Measurements from ENCODE around the gene LLGL1. TPM values are rescaled to one million over a fixed set of nuclear protein-coding genes. Genes with fewer than 3 reads are reported as not detected.

LLGL1 gene
- total RNA-seq, 6 experiments from 2014 or later: 38.0 to 50.8 (median 41.0) TPM

DNA sequence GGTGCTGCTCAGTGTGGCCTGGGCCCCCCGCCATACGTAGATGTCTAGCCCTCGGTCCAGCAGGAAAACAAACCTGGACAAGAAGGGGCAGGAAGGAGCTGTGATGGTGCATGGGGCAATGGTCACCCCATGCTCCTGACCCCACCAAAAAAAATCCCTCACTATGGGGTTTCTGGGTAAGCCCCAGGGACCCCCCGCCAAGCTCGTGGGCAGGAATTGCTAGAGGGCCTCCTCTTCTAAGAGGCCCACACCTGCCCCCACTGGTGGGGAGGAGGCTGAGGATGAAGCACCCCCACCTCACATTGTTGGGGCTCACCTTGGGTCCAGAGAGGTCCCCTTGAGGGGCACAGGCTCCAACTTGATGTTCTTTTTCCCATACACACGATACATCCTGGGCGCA, 23.4 kb downstream of the LLGL1 start:
- H3K27me3 Mint-ChIP-seq (ENCODE audit: insufficient read depth): peaks cover 10% of the 10 kb centered on the region
- DNase-seq: no peak
- TF ChIP-seq CTCF (IDR thresholded peaks at IDR 0.05): no peak
- no peak overlapping the region; the same call in 1 of the 2 replicates for H3K27ac Mint-ChIP-seq
- H3K9me3 Mint-ChIP-seq: no peaks in the 10 kb centered on the region
- H3K36me3 Mint-ChIP-seq (ENCODE audit: low read depth): peaks cover 31% of the 10 kb centered on the region
- H3K4me3 Mint-ChIP-seq: no peak overlapping the region
- H3K4me1 Mint-ChIP-seq (ENCODE audit: low read depth): peaks cover 15% of the 10 kb centered on the region

GRCh38 chr17:18250259-18250658, 24.8 kb downstream of the LLGL1 start:
- DNase-seq: no peak
- H3K27ac Mint-ChIP-seq: no peak overlapping the region
- H3K27me3 Mint-ChIP-seq (ENCODE audit: insufficient read depth): peaks cover 10% of the 10 kb centered on the region
- H3K4me3 Mint-ChIP-seq: no peak overlapping the region
- H3K4me1 Mint-ChIP-seq (ENCODE audit: low read depth): peaks cover 15% of the 10 kb centered on the region
- TF ChIP-seq CTCF (IDR thresholded peaks at IDR 0.05): no peak
- peaks cover 29% of the 10 kb centered on the region for H3K36me3 Mint-ChIP-seq (ENCODE audit: low read depth)
- no peaks in the 10 kb centered on the region for H3K9me3 Mint-ChIP-seq

GRCh38 chr17:18250708-18251107, 25.3 kb downstream of the LLGL1 start:
- Mint-ChIP-seq H3K4me3 (no peak overlapping the region), H3K36me3 (ENCODE audit: low read depth) (peaks cover 24% of the 10 kb centered on the region), H3K27me3 (ENCODE audit: insufficient read depth) (peaks cover 8% of the 10 kb centered on the region), H3K27ac (no peak overlapping the region), H3K9me3 (no peaks in the 10 kb centered on the region), H3K4me1 (ENCODE audit: low read depth) (peaks cover 15% of the 10 kb centered on the region)
- DNase-seq: no peak
- TF ChIP-seq CTCF (IDR thresholded peaks at IDR 0.05): no peak

GRCh38 chr17:18251204-18251603, 25.8 kb downstream of the LLGL1 start:
- Mint-ChIP-seq H3K4me1 (ENCODE audit: low read depth) (peaks cover 15% of the 10 kb centered on the region), H3K27ac (no peak overlapping the region), H3K36me3 (ENCODE audit: low read depth) (peaks cover 21% of the 10 kb centered on the region), H3K27me3 (ENCODE audit: insufficient read depth) (peaks cover 8% of the 10 kb centered on the region), H3K9me3 (no peaks in the 10 kb centered on the region), H3K4me3 (no peak overlapping the region)
- DNase-seq: no peak
- TF ChIP-seq CTCF (IDR thresholded peaks at IDR 0.05): no peak

- Mint-ChIP-seq H3K4me1 (ENCODE audit: low read depth) (peaks cover 20% of the 10 kb centered on the region), H3K27ac (no peak overlapping the region), H3K9me3 (no peaks in the 10 kb centered on the region), H3K36me3 (ENCODE audit: low read depth) (peaks cover 21% of the 10 kb centered on the region), H3K27me3 (ENCODE audit: insufficient read depth) (peaks cover 7% of the 10 kb centered on the region), H3K4me3 (no peak overlapping the region)
- TF ChIP-seq CTCF (IDR thresholded peaks at IDR 0.05): no peak
- DNase-seq: no peak
Observed at GRCh38 chr17:18252160-18252559, 26.7 kb downstream of the LLGL1 start.

All from HFFc6 (cell line).